Spinal cord (tissue), 10 donors: Measurements from ENCODE around the gene EPHB2. TPM values are rescaled to one million over a fixed set of nuclear protein-coding genes. Genes with fewer than 3 reads are reported as not detected.

ENCODE experiments used
- DNase-seq, 6 donors: peaks; one replicate each; pipeline versions ENCODE4 v3.0.0 to v3.0.0-alpha.2; 2013 to 2015; ENCODE audit warnings: low spot score in 6 of 6, low read depth in 4 of 6
- H3K27ac ChIP-seq: one replicate; pipeline ENCODE4 v1.5.1; 2013; ENCODE audit warnings: low read depth, low read length, control low read depth
- H3K27me3 ChIP-seq: one replicate; pipeline ENCODE4 v1.6.1; 2013; ENCODE audit warnings: low read length; ENCODE audit not compliant: control insufficient read depth, insufficient read depth
- H3K36me3 ChIP-seq: one replicate; pipeline ENCODE4 v1.6.1; 2013; ENCODE audit warnings: low read length; ENCODE audit not compliant: control insufficient read depth, insufficient read depth
- H3K4me1 ChIP-seq: one replicate; pipeline ENCODE4 v1.6.1; 2013; ENCODE audit warnings: low read length; ENCODE audit not compliant: control insufficient read depth, insufficient read depth
- H3K4me3 ChIP-seq: one replicate; pipeline ENCODE4 v1.5.1; 2013; ENCODE audit warnings: low read depth, low read length, control low read depth
- H3K9me3 ChIP-seq: one replicate; pipeline ENCODE4 v1.6.1; 2013; ENCODE audit warnings: low read length; ENCODE audit not compliant: control insufficient read depth, insufficient read depth
- WGBS: methylation state at CpG from one replicate; pipeline ENCODE4 v1.1.5; 2013; ENCODE audit warnings: missing lambda C conversion rate; ENCODE audit not compliant: insufficient coverage; 5-methylcytosine and 5-hydroxymethylcytosine counted together
- polyA plus RNA-seq, 2 donors: library from polyadenylated mRNA; unstranded; fragments of 120-200 nt; gene quantifications; one replicate each; pipeline ENCODE4 v1.2.1, GENCODE V29; 2013; ENCODE audit not compliant: insufficient read length in 2 of 2
- total RNA-seq, 2 donors: library from RNA; depleted of rRNA in 1 of 2; stranded (reverse); fragments of 120-200 nt in 1 of 2; fragments of >200 nt in 1 of 2; gene quantifications; one replicate each; pipeline versions ENCODE4 v1.2.3 to v1.2.4, GENCODE V29; 2013 to 2014
- donor health status: healthy.

Gene EPHB2
- total and polyA plus RNA-seq, 4 donors, result 22.2 to 44.4 (median 33.3) TPM

DNA sequence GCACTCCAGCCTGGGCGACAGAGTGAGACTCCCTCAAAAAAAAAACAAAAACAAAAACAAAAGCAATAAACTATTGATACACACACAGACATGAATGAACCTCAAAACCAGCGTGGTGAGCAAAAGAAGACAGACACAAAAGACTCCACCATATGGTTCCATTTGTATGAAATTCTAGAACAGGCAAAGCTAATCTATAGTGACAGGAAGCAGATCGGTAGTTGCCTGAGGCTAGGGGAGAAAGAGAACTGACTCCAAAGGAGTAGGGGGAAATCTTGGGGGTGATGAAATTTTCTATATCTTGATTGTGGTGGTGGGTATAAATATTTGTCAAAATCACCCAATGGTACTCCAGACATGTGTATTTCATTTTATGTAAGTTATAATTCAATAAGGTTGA, 241.2 kb downstream of the EPHB2 start:
- no peak overlapping the region for H3K4me3 ChIP-seq
- WGBS, result 83% methylated on average over 1 of the region's 3 CpGs

GRCh38 chr1:22952694-22953056, 242.0 kb downstream of the EPHB2 start:
- Histone ChIP-seq H3K27ac (no peak overlapping the region), H3K27me3 (peaks cover 35% of the 10 kb centered on the region), H3K4me1 (peaks cover 5% of the 10 kb centered on the region), H3K36me3 (no peaks in the 10 kb centered on the region), H3K4me3 (no peak overlapping the region), H3K9me3 (no peaks in the 10 kb centered on the region)
- 78% methylated on average over 4 of the region's 5 CpGs for WGBS
- peak in 1 of 6 donors; percentile 2 for DNase-seq

More for the DNA sequence above, 241.2 kb downstream of the EPHB2 start:
- H3K36me3 ChIP-seq, result no peaks in the 10 kb centered on the region
- no peak overlapping the region for H3K27ac ChIP-seq
- H3K27me3 ChIP-seq, result peaks cover 35% of the 10 kb centered on the region
- peaks cover 5% of the 10 kb centered on the region for H3K4me1 ChIP-seq
- DNase-seq, result no peak
- H3K9me3 ChIP-seq, result no peaks in the 10 kb centered on the region

DNA sequence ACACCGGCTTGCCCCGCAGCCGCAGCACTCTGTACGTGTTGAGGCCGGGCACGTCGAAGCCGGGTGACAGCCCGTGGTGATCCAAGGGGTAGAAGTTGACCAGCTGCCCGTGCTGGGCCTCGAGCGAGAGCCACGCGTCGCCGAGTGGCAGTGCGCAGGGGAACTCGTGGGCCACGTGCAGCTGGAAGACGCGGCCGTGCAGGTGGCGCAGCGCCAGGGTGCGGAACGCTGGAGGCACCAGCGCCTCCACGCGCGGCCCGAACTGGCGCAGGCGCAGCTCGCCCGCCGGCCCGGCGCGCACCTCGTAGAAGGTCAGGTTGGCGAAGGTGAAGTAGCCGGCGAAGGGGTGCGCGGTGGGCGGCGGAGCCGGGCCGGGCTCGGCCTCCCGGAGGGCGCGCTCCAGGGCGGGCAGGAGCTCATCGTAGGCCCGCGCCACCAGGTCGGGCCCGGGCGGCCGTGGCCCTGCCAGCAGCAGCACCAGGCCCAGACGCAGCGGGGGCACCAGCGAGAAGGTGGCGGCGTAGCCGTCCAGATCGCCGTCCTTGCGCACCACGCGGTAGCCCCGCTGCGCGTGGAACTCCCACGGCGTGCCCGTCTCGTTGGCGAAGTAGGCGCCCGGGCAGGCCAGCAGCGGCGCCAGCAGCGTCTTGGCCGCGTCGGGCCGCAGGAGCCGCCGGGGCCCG, 242.6 kb downstream of the EPHB2 start:
- Histone ChIP-seq H3K27ac (no peak overlapping the region), H3K27me3 (peaks cover 35% of the 10 kb centered on the region), H3K4me3 (no peak overlapping the region), H3K9me3 (no peaks in the 10 kb centered on the region), H3K36me3 (no peaks in the 10 kb centered on the region), H3K4me1 (peaks cover 5% of the 10 kb centered on the region)
- 12% methylated on average over 92 of the region's 92 CpGs for WGBS
- DNase-seq, result peak in 2 of 6 donors; percentile 27 to 53

- no peaks in the 10 kb centered on the region for H3K36me3 ChIP-seq
- WGBS, result 11% methylated on average over 38 of the region's 38 CpGs
- DNase-seq, result no peak
These were observed 243.1 kb downstream of the EPHB2 start for GRCh38 chr1:22953740-22954141.

GRCh38 chr1:22955146-22955545, 244.5 kb downstream of the EPHB2 start:
- H3K9me3 ChIP-seq, result no peaks in the 10 kb centered on the region
- H3K36me3 ChIP-seq, result no peaks in the 10 kb centered on the region
- H3K27me3 ChIP-seq, result peaks cover 33% of the 10 kb centered on the region
- peaks cover 5% of the 10 kb centered on the region for H3K4me1 ChIP-seq
- no peak overlapping the region for H3K4me3 ChIP-seq
- no peak overlapping the region for H3K27ac ChIP-seq
- WGBS, result 90% methylated on average over 7 of the region's 7 CpGs
- DNase-seq, result no peak

More at GRCh38 chr1:22953740-22954141, 243.1 kb downstream of the EPHB2 start:
- H3K27ac ChIP-seq, result no peak overlapping the region
- H3K27me3 ChIP-seq, result peaks cover 34% of the 10 kb centered on the region
- peaks cover 5% of the 10 kb centered on the region for H3K4me1 ChIP-seq
- H3K4me3 ChIP-seq, result no peak overlapping the region
- H3K9me3 ChIP-seq, result no peaks in the 10 kb centered on the region

- Histone ChIP-seq H3K9me3 (no peaks in the 10 kb centered on the region), H3K27ac (no peak overlapping the region), H3K27me3 (peaks cover 31% of the 10 kb centered on the region), H3K36me3 (no peaks in the 10 kb centered on the region), H3K4me3 (no peak overlapping the region), H3K4me1 (peaks cover 5% of the 10 kb centered on the region)
- WGBS, result no CpG with 5 or more reads among the region's 3 CpGs
- no peak for DNase-seq
These were observed 246.4 kb downstream of the EPHB2 start for GRCh38 chr1:22957066-22957465.

GRCh38 chr1:22958556-22958955, 247.9 kb downstream of the EPHB2 start:
- H3K9me3 ChIP-seq, result no peaks in the 10 kb centered on the region
- H3K27ac ChIP-seq, result no peak overlapping the region
- no peak for DNase-seq
- H3K4me1 ChIP-seq, result peaks cover 2% of the 10 kb centered on the region
- WGBS, result 87% methylated on average over 6 of the region's 9 CpGs
- H3K4me3 ChIP-seq, result no peak overlapping the region
- no peaks in the 10 kb centered on the region for H3K36me3 ChIP-seq
- H3K27me3 ChIP-seq, result peaks cover 19% of the 10 kb centered on the region

GRCh38 chr1:22959545-22960360, 249.1 kb downstream of the EPHB2 start:
- H3K27me3 ChIP-seq, result peaks cover 8% of the 10 kb centered on the region
- no peak for DNase-seq
- H3K36me3 ChIP-seq, result no peaks in the 10 kb centered on the region
- H3K27ac ChIP-seq, result no peak overlapping the region
- H3K9me3 ChIP-seq, result no peaks in the 10 kb centered on the region
- WGBS, result 79% methylated on average over 6 of the region's 7 CpGs
- H3K4me3 ChIP-seq, result no peak overlapping the region
- H3K4me1 ChIP-seq, result no peaks in the 10 kb centered on the region

DNA sequence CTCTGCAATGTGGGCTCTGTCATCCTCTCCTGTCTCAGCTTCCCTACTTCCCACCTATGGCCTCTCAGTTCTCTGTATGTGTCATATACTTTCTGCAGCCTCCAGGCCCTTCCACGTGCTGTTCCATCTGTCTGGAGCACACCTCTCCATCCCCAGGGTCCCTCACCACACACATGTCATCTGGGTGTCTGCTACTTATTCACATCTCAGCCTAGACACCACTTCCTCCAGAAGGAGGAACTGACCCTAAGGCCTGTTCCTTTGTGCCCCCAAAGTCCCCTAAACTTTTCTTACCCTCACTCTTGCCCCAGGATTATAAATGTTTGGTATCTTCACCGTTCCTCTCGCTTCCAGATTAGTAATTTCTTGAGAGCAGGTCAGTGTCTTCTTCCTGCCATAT, 251.9 kb downstream of the EPHB2 start:
- Histone ChIP-seq H3K9me3 (no peaks in the 10 kb centered on the region), H3K4me3 (no peak overlapping the region), H3K27ac (no peak overlapping the region), H3K4me1 (no peaks in the 10 kb centered on the region), H3K27me3 (no peaks in the 10 kb centered on the region), H3K36me3 (no peaks in the 10 kb centered on the region)
- no peak for DNase-seq
- 25% methylated on average over 2 of the region's 3 CpGs for WGBS
